SJSA1 (cell line): ENCODE data around the gene CSNK2B. TPM values are rescaled to one million over a fixed set of nuclear protein-coding genes. Genes with fewer than 3 reads are reported as not detected.

Experiments
- DNase-seq, 2 experiments: peaks; one replicate each; pipeline ENCODE4 v3.0.0-alpha.2; 2015 to 2020; ENCODE audit warnings: low spot score in 2 of 2, low read depth in 1 of 2
- H3K27ac ChIP-seq: fragments of 250-450 bp; sonication (Bioruptor Pico); 2 replicates; pipeline ENCODE4 v1.5.1; 2020; ENCODE audit warnings: mild to moderate bottlenecking, moderate library complexity
- H3K27me3 ChIP-seq: fragments of 250-450 bp; sonication (Bioruptor Pico); replicated peaks from 2 replicates; pipeline ENCODE4 v1.5.1; 2020; ENCODE audit warnings: mild to moderate bottlenecking, moderate library complexity
- H3K36me3 ChIP-seq: fragments of 250-450 bp; sonication (Bioruptor Pico); 2 replicates; pipeline ENCODE4 v1.5.1; 2020; ENCODE audit warnings: mild to moderate bottlenecking
- H3K4me1 ChIP-seq: fragments of 250-450 bp; sonication (Bioruptor Pico); replicated peaks from 2 replicates; pipeline ENCODE4 v1.6.1; 2021; ENCODE audit warnings: mild to moderate bottlenecking
- H3K4me3 ChIP-seq: fragments of 250-450 bp; sonication (Bioruptor Pico); 2 replicates; pipeline ENCODE4 v1.5.1; 2020; ENCODE audit warnings: mild to moderate bottlenecking
- H3K9me3 ChIP-seq: fragments of 250-450 bp; sonication (Bioruptor Pico); replicated peaks from 2 replicates; pipeline ENCODE4 v1.5.1; 2020; ENCODE audit warnings: mild to moderate bottlenecking
- total RNA-seq: library from RNA; depleted of rRNA; stranded (reverse); fragments of >200 nt; shearing (Covaris generic); gene quantifications from 2 replicates; pipeline ENCODE4 v1.2.3, GENCODE V29; 2014

Gene CSNK2B
- total RNA-seq, 1 experiment from 2014 or later: 293 TPM

- Histone ChIP-seq H3K4me3 (peak overlapping the region; percentile 56), H3K27me3 (no peaks in the 10 kb centered on the region), H3K4me1 (peaks cover 33% of the 10 kb centered on the region), H3K9me3 (no peaks in the 10 kb centered on the region), H3K27ac (no peak overlapping the region), H3K36me3 (peaks cover 42% of the 10 kb centered on the region)
- DNase-seq: no peak
Measured at GRCh38 chr6:31661262-31662123, 4.4 kb upstream of the CSNK2B start.

GRCh38 chr6:31662124-31662723 is 3.7 kb upstream of the CSNK2B start:
- H3K27me3 ChIP-seq: no peaks in the 10 kb centered on the region
- peaks cover 40% of the 10 kb centered on the region for H3K4me1 ChIP-seq
- H3K9me3 ChIP-seq: no peaks in the 10 kb centered on the region
- no peak overlapping the region for H3K27ac ChIP-seq
- DNase-seq: no peak
- H3K36me3 ChIP-seq: peaks cover 49% of the 10 kb centered on the region
- H3K4me3 ChIP-seq: no peak overlapping the region

GRCh38 chr6:31663126-31663960 is 2.5 kb upstream of the CSNK2B start:
- no peak overlapping the region for H3K27ac ChIP-seq
- peaks cover 41% of the 10 kb centered on the region for H3K4me1 ChIP-seq
- H3K4me3 ChIP-seq: no peak overlapping the region
- H3K27me3 ChIP-seq: no peaks in the 10 kb centered on the region
- H3K9me3 ChIP-seq: no peaks in the 10 kb centered on the region
- no peak for DNase-seq
- H3K36me3 ChIP-seq: peaks cover 49% of the 10 kb centered on the region

- H3K36me3 ChIP-seq: peaks cover 53% of the 10 kb centered on the region
- DNase-seq: peak; percentile 58 to 75
- peak overlapping the region; percentile 92 for H3K27ac ChIP-seq
- H3K4me3 ChIP-seq: peak overlapping the region; percentile 75
- H3K9me3 ChIP-seq: no peaks in the 10 kb centered on the region
- no peaks in the 10 kb centered on the region for H3K27me3 ChIP-seq
- H3K4me1 ChIP-seq: peaks cover 37% of the 10 kb centered on the region
Measured at GRCh38 chr6:31663961-31664789, 1.7 kb upstream of the CSNK2B start.

- peak; percentile 90 to 92 for DNase-seq
- Histone ChIP-seq H3K9me3 (no peaks in the 10 kb centered on the region), H3K4me3 (peak within 1 kb of the TSS; percentile 75), H3K27ac (peak within 1 kb of the TSS; percentile 92), H3K4me1 (peaks cover 29% of the 10 kb centered on the region), H3K27me3 (no peaks in the 10 kb centered on the region), H3K36me3 (peaks cover 57% of the 10 kb centered on the region)
Measured at GRCh38 chr6:31664790-31665500, 935 bp upstream of the CSNK2B start, which contains the start of gene GPANK1. Gene GPANK1 (minus strand): TSS chr6:31664997. CDS start chr6:31664478, 519 bp downstream.

- H3K36me3 ChIP-seq: peaks cover 72% of the 10 kb centered on the region
- H3K27ac ChIP-seq: peak overlapping the region; percentile 92
- peak overlapping the region; percentile 75 for H3K4me3 ChIP-seq
- no peaks in the 10 kb centered on the region for H3K9me3 ChIP-seq
- no peaks in the 10 kb centered on the region for H3K27me3 ChIP-seq
- DNase-seq: peak in 1 of 2 experiments; percentile 9
- H3K4me1 ChIP-seq: peaks cover 22% of the 10 kb centered on the region
Measured at GRCh38 chr6:31666337-31666965, 571 bp downstream of the CSNK2B start.

- Histone ChIP-seq H3K36me3 (peaks cover 81% of the 10 kb centered on the region), H3K27ac (no peak within 1 kb of the TSS), H3K4me1 (peaks cover 8% of the 10 kb centered on the region; the same call in 1 of the 2 replicates), H3K27me3 (no peaks in the 10 kb centered on the region), H3K9me3 (no peaks in the 10 kb centered on the region), H3K4me3 (no peak within 1 kb of the TSS)
- DNase-seq: no peak
Measured at GRCh38 chr6:31669676-31670075, 3.8 kb downstream of the CSNK2B start, which contains the start of gene LY6G5B. Gene LY6G5B (plus strand): TSS chr6:31669976. CDS start chr6:31670951, 975 bp downstream.

- H3K4me3 ChIP-seq: no peak overlapping the region
- no peak overlapping the region for H3K27ac ChIP-seq
- no peaks in the 10 kb centered on the region; the same call in 1 of the 2 replicates for H3K9me3 ChIP-seq
- H3K36me3 ChIP-seq: peaks cover 32% of the 10 kb centered on the region
- no peaks in the 10 kb centered on the region for H3K27me3 ChIP-seq
- H3K4me1 ChIP-seq: peaks cover 10% of the 10 kb centered on the region
- no peak for DNase-seq
Measured at GRCh38 chr6:31676322-31676903, 10.5 kb downstream of the CSNK2B start.

- Histone ChIP-seq H3K9me3 (no peaks in the 10 kb centered on the region; the same call in 1 of the 2 replicates), H3K27ac (no peak overlapping the region), H3K27me3 (no peaks in the 10 kb centered on the region), H3K4me3 (no peak overlapping the region), H3K4me1 (peaks cover 11% of the 10 kb centered on the region), H3K36me3 (peaks cover 27% of the 10 kb centered on the region)
- no peak for DNase-seq
Measured at GRCh38 chr6:31676904-31677303, 11.0 kb downstream of the CSNK2B start.

- Histone ChIP-seq H3K4me1 (peaks cover 11% of the 10 kb centered on the region), H3K36me3 (peaks cover 16% of the 10 kb centered on the region), H3K27ac (no peak overlapping the region), H3K4me3 (no peak overlapping the region), H3K9me3 (no peaks in the 10 kb centered on the region; the same call in 1 of the 2 replicates), H3K27me3 (no peaks in the 10 kb centered on the region)
- no peak for DNase-seq
Measured at GRCh38 chr6:31677955-31678354, 12.1 kb downstream of the CSNK2B start.

GRCh38 chr6:31680226-31681134 is 14.6 kb downstream of the CSNK2B start, which contains the start of gene LY6G5C:
Gene LY6G5C (minus strand): TSS chr6:31681067. CDS start chr6:31680373, 694 bp downstream.
- no peaks in the 10 kb centered on the region for H3K27me3 ChIP-seq
- peak; percentile 74 to 86 for DNase-seq
- no peaks in the 10 kb centered on the region; the same call in 1 of the 2 replicates for H3K9me3 ChIP-seq
- no peak within 1 kb of the TSS for H3K27ac ChIP-seq
- H3K36me3 ChIP-seq: peaks cover 6% of the 10 kb centered on the region
- H3K4me1 ChIP-seq: peaks cover 11% of the 10 kb centered on the region
- H3K4me3 ChIP-seq: peak within 1 kb of the TSS; percentile 36
